HAP-1 (cell line): Measurements from ENCODE around the gene RAD51B.

Experiments
- DNase-seq, 2 experiments: peaks; one replicate each; pipeline ENCODE4 v3.0.0-alpha.2; 2016 to 2020; ENCODE audit warnings: low spot score in 2 of 2
- H3K27me3 ChIP-seq: fragments of 250-450 bp; sonication (Bioruptor Pico); 2 replicates; pipeline ENCODE4 v1.5.1; 2020; ENCODE audit warnings: low read depth, mild to moderate bottlenecking, moderate library complexity
- H3K36me3 ChIP-seq: fragments of 250-450 bp; sonication (Bioruptor Pico); replicated peaks from 2 replicates; pipeline ENCODE4 v1.5.1; 2020; ENCODE audit warnings: mild to moderate bottlenecking
- H3K4me1 ChIP-seq: fragments of 250-450 bp; sonication (Bioruptor Pico); 2 replicates; pipeline ENCODE4 v1.5.1; 2020; ENCODE audit warnings: mild to moderate bottlenecking
- H3K4me3 ChIP-seq: fragments of 250-450 bp; sonication (Bioruptor Pico); 2 replicates; pipeline ENCODE4 v1.5.1; 2020; ENCODE audit warnings: mild to moderate bottlenecking, moderate library complexity
- H3K9me3 ChIP-seq: fragments of 250-450 bp; sonication (Bioruptor Pico); 2 replicates; pipeline ENCODE4 v1.5.1; 2020; ENCODE audit warnings: mild to moderate bottlenecking, moderate library complexity
- in situ Hi-C: fragments of 300-500 bp; cut with MboI; formaldehyde crosslinking; loops from 3 replicates; pipeline ENCODE4 v1.14.3; 2020; ENCODE audit warnings: low sequenced_read_pairs, inconsistent platforms, mixed read lengths

RAD51B gene

GRCh38 chr14:68568907-68569897 lies 749.6 kb downstream of the RAD51B start:
- in situ Hi-C loops: no loop called here
- Histone ChIP-seq H3K27me3 (no peaks in the 10 kb centered on the region), H3K9me3 (no peaks in the 10 kb centered on the region), H3K36me3 (no peaks in the 10 kb centered on the region), H3K4me3 (no peak overlapping the region), H3K4me1 (no peaks in the 10 kb centered on the region)
- DNase-seq: no peak

GRCh38 chr14:68569970-68570409 lies 750.4 kb downstream of the RAD51B start:
- H3K27me3 ChIP-seq: no peaks in the 10 kb centered on the region
- in situ Hi-C loops: no loop called here
- no peaks in the 10 kb centered on the region for H3K36me3 ChIP-seq
- DNase-seq: no peak
- no peaks in the 10 kb centered on the region for H3K9me3 ChIP-seq
- H3K4me3 ChIP-seq: no peak overlapping the region
- no peaks in the 10 kb centered on the region for H3K4me1 ChIP-seq

- Histone ChIP-seq H3K36me3 (no peaks in the 10 kb centered on the region), H3K9me3 (no peaks in the 10 kb centered on the region), H3K27me3 (no peaks in the 10 kb centered on the region), H3K4me3 (no peak overlapping the region), H3K4me1 (no peaks in the 10 kb centered on the region)
- in situ Hi-C loops: no loop called here
- no peak for DNase-seq
Observed at GRCh38 chr14:68571114-68571591, 751.6 kb downstream of the RAD51B start.

GRCh38 chr14:68571928-68572525 lies 752.4 kb downstream of the RAD51B start:
- no peak for DNase-seq
- H3K4me3 ChIP-seq: no peak overlapping the region
- no peaks in the 10 kb centered on the region for H3K27me3 ChIP-seq
- no peaks in the 10 kb centered on the region for H3K4me1 ChIP-seq
- in situ Hi-C loops: no loop called here
- no peaks in the 10 kb centered on the region for H3K36me3 ChIP-seq
- no peaks in the 10 kb centered on the region for H3K9me3 ChIP-seq

- H3K27me3 ChIP-seq: no peaks in the 10 kb centered on the region
- in situ Hi-C loops: no loop called here
- H3K36me3 ChIP-seq: no peaks in the 10 kb centered on the region
- no peak for DNase-seq
- H3K4me3 ChIP-seq: no peak overlapping the region
- no peaks in the 10 kb centered on the region for H3K4me1 ChIP-seq
- no peaks in the 10 kb centered on the region for H3K9me3 ChIP-seq
Observed at GRCh38 chr14:68573126-68573525, 753.5 kb downstream of the RAD51B start.

GRCh38 chr14:68573722-68574121 lies 754.1 kb downstream of the RAD51B start:
- DNase-seq: no peak
- in situ Hi-C loops: no loop called here
- H3K9me3 ChIP-seq: no peaks in the 10 kb centered on the region
- no peaks in the 10 kb centered on the region for H3K4me1 ChIP-seq
- H3K36me3 ChIP-seq: no peaks in the 10 kb centered on the region
- no peak overlapping the region for H3K4me3 ChIP-seq
- H3K27me3 ChIP-seq: no peaks in the 10 kb centered on the region

GRCh38 chr14:68574461-68574860 lies 754.9 kb downstream of the RAD51B start:
- H3K4me3 ChIP-seq: no peak overlapping the region
- H3K27me3 ChIP-seq: no peaks in the 10 kb centered on the region
- H3K9me3 ChIP-seq: no peaks in the 10 kb centered on the region
- H3K36me3 ChIP-seq: no peaks in the 10 kb centered on the region
- no peaks in the 10 kb centered on the region for H3K4me1 ChIP-seq
- in situ Hi-C loops: no loop called here
- DNase-seq: no peak

- H3K9me3 ChIP-seq: no peaks in the 10 kb centered on the region
- H3K36me3 ChIP-seq: no peaks in the 10 kb centered on the region
- DNase-seq: no peak
- H3K4me1 ChIP-seq: no peaks in the 10 kb centered on the region
- in situ Hi-C loops: no loop called here
- H3K27me3 ChIP-seq: no peaks in the 10 kb centered on the region
- no peak overlapping the region for H3K4me3 ChIP-seq
Observed at GRCh38 chr14:68574906-68575305, 755.3 kb downstream of the RAD51B start.

- H3K27me3 ChIP-seq: no peaks in the 10 kb centered on the region
- no peaks in the 10 kb centered on the region for H3K9me3 ChIP-seq
- no peaks in the 10 kb centered on the region for H3K4me1 ChIP-seq
- H3K36me3 ChIP-seq: no peaks in the 10 kb centered on the region
- in situ Hi-C loops: no loop called here
- no peak overlapping the region for H3K4me3 ChIP-seq
- no peak for DNase-seq
Observed at GRCh38 chr14:68575426-68575825, 755.8 kb downstream of the RAD51B start.

GRCh38 chr14:68576031-68576430 lies 756.5 kb downstream of the RAD51B start:
- Histone ChIP-seq H3K9me3 (no peaks in the 10 kb centered on the region), H3K4me3 (no peak overlapping the region), H3K27me3 (no peaks in the 10 kb centered on the region), H3K4me1 (no peaks in the 10 kb centered on the region), H3K36me3 (no peaks in the 10 kb centered on the region)
- in situ Hi-C loops: no loop called here
- DNase-seq: no peak

GRCh38 chr14:68576496-68577244 lies 757.1 kb downstream of the RAD51B start:
- Histone ChIP-seq H3K4me1 (no peaks in the 10 kb centered on the region), H3K27me3 (no peaks in the 10 kb centered on the region), H3K36me3 (no peaks in the 10 kb centered on the region), H3K4me3 (no peak overlapping the region), H3K9me3 (no peaks in the 10 kb centered on the region)
- in situ Hi-C loops: no loop called here
- no peak for DNase-seq

- in situ Hi-C loops: no loop called here
- Histone ChIP-seq H3K9me3 (0 out of 2 replicates have a peak, but pooled peaks cover 2% of the 10 kb centered on the region), H3K4me3 (no peak overlapping the region), H3K36me3 (no peaks in the 10 kb centered on the region), H3K27me3 (no peaks in the 10 kb centered on the region), H3K4me1 (no peaks in the 10 kb centered on the region)
- DNase-seq: no peak
Observed at GRCh38 chr14:68577802-68578541, 758.4 kb downstream of the RAD51B start.

- no peaks in the 10 kb centered on the region for H3K36me3 ChIP-seq
- 0 out of 2 replicates have a peak, but pooled peaks cover 2% of the 10 kb centered on the region for H3K9me3 ChIP-seq
- in situ Hi-C loops: no loop called here
- H3K27me3 ChIP-seq: no peaks in the 10 kb centered on the region
- no peaks in the 10 kb centered on the region for H3K4me1 ChIP-seq
- DNase-seq: no peak
- H3K4me3 ChIP-seq: no peak overlapping the region
Observed at GRCh38 chr14:68578597-68578996, 759.0 kb downstream of the RAD51B start.
